ENCODE results near the gene NDUFB1. TPM values are rescaled to one million over a fixed set of nuclear protein-coding genes. Genes with fewer than 3 reads are reported as not detected.
A peak's percentile ranks its signal among the peaks of the same experiment; 100 is the strongest.

NDUFB1 gene
- total RNA-seq, 4 donors from 2014 or later = 182 to 325 (median 217) TPM

GRCh38 chr14:92153581-92153980, 32.1 kb upstream of the NDUFB1 start:
- H3K27ac ChIP-seq = no peak overlapping the region
- H3K4me1 ChIP-seq = no peaks in the 10 kb centered on the region
- no peaks in the 10 kb centered on the region for H3K27me3 ChIP-seq
- H3K9me3 ChIP-seq = no peaks in the 10 kb centered on the region
- no peak for TF ChIP-seq POLR2A (IDR thresholded peaks at IDR 0.05)
- no peak for TF ChIP-seq CTCF (IDR thresholded peaks at IDR 0.05)
- peaks cover 0 to 64% (median 0%) of the 10 kb centered on the region in 3 donors for H3K36me3 ChIP-seq
- H3K4me3 ChIP-seq = no peak overlapping the region
- DNase-seq = no peak

GRCh38 chr14:92144708-92145107, 23.2 kb upstream of the NDUFB1 start:
- no peaks in the 10 kb centered on the region for H3K4me1 ChIP-seq
- no peaks in the 10 kb centered on the region for H3K27me3 ChIP-seq
- no peak for DNase-seq
- no peaks in the 10 kb centered on the region for H3K9me3 ChIP-seq
- no peak overlapping the region for H3K27ac ChIP-seq
- TF ChIP-seq CTCF (IDR thresholded peaks at IDR 0.05) (no peak), POLR2A (IDR thresholded peaks at IDR 0.05) (no peak)
- no peak overlapping the region for H3K4me3 ChIP-seq
- H3K36me3 ChIP-seq = peaks cover 0 to 83% (median 0%) of the 10 kb centered on the region in 3 donors

GRCh38 chr14:92143962-92144361, 22.5 kb upstream of the NDUFB1 start:
- Histone ChIP-seq H3K9me3 (no peaks in the 10 kb centered on the region), H3K27ac (no peak overlapping the region), H3K4me1 (no peaks in the 10 kb centered on the region), H3K36me3 (peaks cover 0 to 83% (median 0%) of the 10 kb centered on the region in 3 donors), H3K4me3 (no peak overlapping the region), H3K27me3 (no peaks in the 10 kb centered on the region)
- TF ChIP-seq POLR2A (IDR thresholded peaks at IDR 0.05) = no peak
- no peak for TF ChIP-seq CTCF (IDR thresholded peaks at IDR 0.05)
- no peak for DNase-seq

- Histone ChIP-seq H3K27me3 (no peaks in the 10 kb centered on the region), H3K27ac (no peak overlapping the region), H3K9me3 (no peaks in the 10 kb centered on the region), H3K36me3 (peaks cover 0 to 83% (median 0%) of the 10 kb centered on the region in 3 donors), H3K4me3 (no peak overlapping the region), H3K4me1 (no peaks in the 10 kb centered on the region)
- TF ChIP-seq CTCF (IDR thresholded peaks at IDR 0.05) = no peak
- TF ChIP-seq POLR2A (IDR thresholded peaks at IDR 0.05) = no peak
- DNase-seq = no peak
Observed at GRCh38 chr14:92143309-92143708, 21.8 kb upstream of the NDUFB1 start.

- no peaks in the 10 kb centered on the region for H3K4me1 ChIP-seq
- no peaks in the 10 kb centered on the region for H3K27me3 ChIP-seq
- no peaks in the 10 kb centered on the region for H3K9me3 ChIP-seq
- no peak for DNase-seq
- H3K27ac ChIP-seq = no peak overlapping the region
- H3K4me3 ChIP-seq = no peak overlapping the region
- H3K36me3 ChIP-seq = peaks cover 0 to 92% (median 0%) of the 10 kb centered on the region in 3 donors
- TF ChIP-seq POLR2A (IDR thresholded peaks at IDR 0.05) (no peak), CTCF (IDR thresholded peaks at IDR 0.05) (peak in 5 of 6 experiments; percentile 13 to 53 (median 39))
Observed at GRCh38 chr14:92135269-92135668, 13.8 kb upstream of the NDUFB1 start.

- no peaks in the 10 kb centered on the region for H3K27me3 ChIP-seq
- no peaks in the 10 kb centered on the region for H3K4me1 ChIP-seq
- peaks cover 0 to 84% (median 0%) of the 10 kb centered on the region in 3 donors for H3K36me3 ChIP-seq
- no peak for DNase-seq
- no peak overlapping the region for H3K4me3 ChIP-seq
- no peaks in the 10 kb centered on the region for H3K9me3 ChIP-seq
- H3K27ac ChIP-seq = no peak overlapping the region
- no peak for TF ChIP-seq POLR2A (IDR thresholded peaks at IDR 0.05)
- TF ChIP-seq CTCF (IDR thresholded peaks at IDR 0.05) = no peak
Observed at GRCh38 chr14:92134456-92134855, 12.9 kb upstream of the NDUFB1 start.
